NT2/D1 (cell line): ENCODE results near the gene KLF15.

Experiments used
- DNase-seq: peaks from one replicate; pipeline ENCODE4 v3.0.0-alpha.2; 2011; ENCODE audit warnings: low read depth, low spot score
- H3K27me3 ChIP-seq: 2 replicates; pipeline ENCODE4 v1.6.0; 2011; ENCODE audit warnings: mild to moderate bottlenecking; ENCODE audit not compliant: insufficient read length, insufficient read depth
- H3K36me3 ChIP-seq: 2 replicates; pipeline ENCODE4 v1.6.1; 2011; ENCODE audit warnings: mild to moderate bottlenecking, low read length, mixed read lengths; ENCODE audit not compliant: insufficient read depth, insufficient read length
- H3K4me1 ChIP-seq: 2 replicates; pipeline ENCODE4 v1.5.1; 2011; ENCODE audit not compliant: insufficient read depth, insufficient read length
- H3K4me3 ChIP-seq: 2 replicates; pipeline ENCODE4 v1.5.1; 2011; ENCODE audit warnings: low read depth; ENCODE audit not compliant: insufficient read length
- H3K9ac ChIP-seq: 2 replicates; pipeline ENCODE4 v1.6.0; 2011; ENCODE audit warnings: low read depth; ENCODE audit not compliant: insufficient read length
- H3K9me3 ChIP-seq: 2 replicates; pipeline ENCODE4 v1.5.1; 2011; ENCODE audit warnings: mild to moderate bottlenecking, low read length; ENCODE audit not compliant: insufficient read depth
- SUZ12 ChIP-seq: IDR thresholded peaks from 2 replicates; pipeline ENCODE4 v1.6.1; 2011; ENCODE audit not compliant: insufficient read length, insufficient read depth; ENCODE audit errors: extremely low read depth
- YY1 ChIP-seq: IDR thresholded peaks from 2 replicates; pipeline ENCODE4 v1.6.1; 2011; ENCODE audit not compliant: insufficient read length, insufficient read depth
- ZNF274 ChIP-seq: IDR thresholded peaks from 2 replicates; pipeline ENCODE4 v1.6.1; 2011; ENCODE audit warnings: mild to moderate bottlenecking, low read depth, low read length

The KLF15 gene

GRCh38 chr3:126316031-126316461 lies 41.2 kb downstream of the KLF15 start:
- TF ChIP-seq YY1 (no peak), ZNF274 (no peak), SUZ12 (no peak)
- Histone ChIP-seq H3K36me3 (no peaks in the 10 kb centered on the region), H3K9ac (no peak overlapping the region), H3K9me3 (peaks cover 3% of the 10 kb centered on the region; the same call in 1 of the 2 replicates), H3K4me3 (no peak overlapping the region), H3K4me1 (peaks cover 6% of the 10 kb centered on the region), H3K27me3 (no peaks in the 10 kb centered on the region)
- DNase-seq, result no peak

GRCh38 chr3:126314790-126315658 lies 42.2 kb downstream of the KLF15 start:
- Histone ChIP-seq H3K4me3 (no peak overlapping the region), H3K36me3 (no peaks in the 10 kb centered on the region), H3K27me3 (no peaks in the 10 kb centered on the region), H3K9ac (no peak overlapping the region), H3K4me1 (peaks cover 6% of the 10 kb centered on the region), H3K9me3 (peaks cover 3% of the 10 kb centered on the region; the same call in 1 of the 2 replicates)
- DNase-seq, result no peak
- TF ChIP-seq ZNF274, result no peak

GRCh38 chr3:126314305-126314789 lies 42.9 kb downstream of the KLF15 start:
- no peak overlapping the region for H3K9ac ChIP-seq
- peaks cover 3% of the 10 kb centered on the region; the same call in 1 of the 2 replicates for H3K9me3 ChIP-seq

GRCh38 chr3:126313580-126314304 lies 43.5 kb downstream of the KLF15 start:
- peaks cover 6% of the 10 kb centered on the region for H3K4me1 ChIP-seq
- DNase-seq, result no peak
- H3K9ac ChIP-seq, result no peak overlapping the region
- H3K9me3 ChIP-seq, result peaks cover 3% of the 10 kb centered on the region; the same call in 1 of the 2 replicates
- no peaks in the 10 kb centered on the region for H3K36me3 ChIP-seq
- no peaks in the 10 kb centered on the region for H3K27me3 ChIP-seq
- no peak overlapping the region for H3K4me3 ChIP-seq
- no peak for TF ChIP-seq YY1
- no peak for TF ChIP-seq ZNF274
- TF ChIP-seq SUZ12, result no peak

More at GRCh38 chr3:126314305-126314789, 42.9 kb downstream of the KLF15 start:
- Histone ChIP-seq H3K36me3 (no peaks in the 10 kb centered on the region), H3K4me1 (peaks cover 6% of the 10 kb centered on the region), H3K4me3 (no peak overlapping the region), H3K27me3 (no peaks in the 10 kb centered on the region)
- TF ChIP-seq ZNF274 (no peak), YY1 (no peak), SUZ12 (no peak)
- no peak for DNase-seq

- peaks cover 3% of the 10 kb centered on the region; the same call in 1 of the 2 replicates for H3K9me3 ChIP-seq
- TF ChIP-seq SUZ12, result no peak
- TF ChIP-seq YY1, result no peak
- TF ChIP-seq ZNF274, result no peak
- no peak overlapping the region for H3K9ac ChIP-seq
These were observed 44.0 kb downstream of the KLF15 start for GRCh38 chr3:126313166-126313565.

GRCh38 chr3:126312341-126312740 lies 44.9 kb downstream of the KLF15 start:
- Histone ChIP-seq H3K36me3 (no peaks in the 10 kb centered on the region), H3K9ac (no peak overlapping the region), H3K9me3 (peaks cover 3% of the 10 kb centered on the region; the same call in 1 of the 2 replicates), H3K4me1 (peaks cover 6% of the 10 kb centered on the region), H3K4me3 (no peak overlapping the region), H3K27me3 (no peaks in the 10 kb centered on the region)
- TF ChIP-seq SUZ12 (no peak), YY1 (no peak), ZNF274 (no peak)
- no peak for DNase-seq

More at GRCh38 chr3:126313166-126313565, 44.0 kb downstream of the KLF15 start:
- Histone ChIP-seq H3K4me3 (no peak overlapping the region), H3K4me1 (peaks cover 6% of the 10 kb centered on the region), H3K36me3 (no peaks in the 10 kb centered on the region), H3K27me3 (no peaks in the 10 kb centered on the region)
- DNase-seq, result no peak
